Putamen (tissue), 1 donor: Measurements from ENCODE around the gene TMEM18.

Experiments used
- DNase-seq: peaks from one replicate; pipeline ENCODE4 v3.0.0-alpha.2; 2016; ENCODE audit warnings: low spot score

The TMEM18 gene

GRCh38 chr2:672606-672905 lies 4.7 kb downstream of the TMEM18 start:
- no peak for DNase-seq

- DNase-seq = no peak
Measured at GRCh38 chr2:671787-672605, 5.2 kb downstream of the TMEM18 start.

- no peak for DNase-seq
Measured at GRCh38 chr2:671072-671471, 6.1 kb downstream of the TMEM18 start.

DNA sequence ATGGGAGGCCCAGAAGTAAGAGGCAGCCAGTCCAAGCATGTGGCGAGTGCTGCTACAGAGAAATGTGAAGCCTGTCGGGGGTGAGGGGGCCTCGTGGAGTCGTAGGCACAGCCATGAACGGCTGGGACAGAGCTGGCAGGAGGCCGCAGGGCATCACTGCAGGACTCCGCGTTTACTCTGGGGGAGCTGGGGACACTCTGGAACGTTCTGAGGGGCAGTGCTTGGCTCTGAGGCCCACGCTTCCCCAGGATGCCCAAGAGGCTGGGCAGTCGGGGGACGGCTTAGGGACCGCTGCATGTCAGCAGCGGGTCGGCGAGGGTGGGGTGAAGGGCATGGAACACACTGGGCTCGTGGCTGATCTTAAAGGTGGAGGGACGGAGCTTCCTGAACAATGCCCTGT lies 6.6 kb downstream of the TMEM18 start:
- no peak for DNase-seq

- DNase-seq = no peak
Measured at GRCh38 chr2:669323-669722, 7.9 kb downstream of the TMEM18 start.

DNA sequence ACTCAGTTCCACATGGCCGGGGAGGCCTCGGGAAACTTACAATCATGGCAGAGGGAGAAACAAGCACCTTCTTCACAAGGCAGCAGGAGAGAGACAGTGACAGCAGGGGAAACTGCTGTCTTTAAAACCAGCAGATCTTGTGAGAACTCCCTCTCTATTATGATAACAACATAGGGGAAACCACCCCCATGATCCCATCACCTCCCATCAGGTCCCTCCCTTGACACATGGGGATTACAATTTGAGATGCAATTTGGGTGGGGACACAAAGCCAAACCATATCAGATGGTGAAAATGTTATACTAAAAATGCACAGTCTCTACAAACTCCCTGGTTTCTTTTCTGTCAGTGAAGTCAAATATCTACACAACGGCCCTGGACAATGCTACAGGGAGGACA lies 9.2 kb downstream of the TMEM18 start:
- DNase-seq = no peak

GRCh38 chr2:667332-667999 lies 9.7 kb downstream of the TMEM18 start:
- DNase-seq = peak; percentile 33

DNA sequence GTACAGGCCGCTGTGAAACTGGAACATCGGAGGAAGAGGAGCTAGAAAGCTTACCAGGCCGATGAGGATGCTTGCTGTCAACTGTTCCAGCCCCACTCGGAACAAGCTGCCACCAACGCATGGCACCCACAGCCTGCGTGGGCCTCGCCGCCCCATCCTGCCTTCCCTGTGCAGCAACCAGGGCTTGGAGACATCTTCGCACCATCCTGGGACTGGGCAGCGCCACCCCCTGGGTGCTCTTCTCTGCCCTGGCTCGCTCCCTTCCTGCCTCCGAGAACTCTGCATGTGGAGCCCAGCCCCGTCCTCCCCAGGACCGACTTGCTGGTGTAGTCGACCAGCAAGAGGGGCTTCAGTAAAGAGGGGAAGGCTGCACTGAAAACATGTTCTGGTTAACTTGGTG lies 10.8 kb downstream of the TMEM18 start:
- no peak for DNase-seq

GRCh38 chr2:665340-666073 lies 11.7 kb downstream of the TMEM18 start:
- DNase-seq = no peak

- DNase-seq = no peak
Measured at GRCh38 chr2:664063-664462, 13.1 kb downstream of the TMEM18 start.

DNA sequence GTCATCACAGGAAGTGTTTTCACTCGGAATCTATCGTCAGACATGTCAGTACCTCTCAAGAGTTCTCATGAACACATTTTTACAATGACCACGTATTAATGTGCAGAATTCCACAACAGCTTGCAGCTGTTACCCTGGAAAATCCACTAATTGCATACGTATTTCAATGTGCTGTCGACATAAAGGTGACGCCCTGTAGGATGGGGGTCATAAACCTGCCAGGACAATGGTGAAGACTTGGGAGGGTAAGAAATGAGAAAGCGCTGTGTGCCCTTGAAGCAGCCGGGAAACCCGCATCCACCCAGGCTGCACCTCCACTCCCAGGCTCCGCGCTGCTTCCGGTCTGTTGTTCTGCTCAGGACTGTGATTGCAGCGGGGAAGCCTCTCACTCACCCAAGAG lies 14.0 kb downstream of the TMEM18 start:
- DNase-seq = no peak

- DNase-seq = no peak
Measured at GRCh38 chr2:661360-661635, 15.9 kb downstream of the TMEM18 start.

DNA sequence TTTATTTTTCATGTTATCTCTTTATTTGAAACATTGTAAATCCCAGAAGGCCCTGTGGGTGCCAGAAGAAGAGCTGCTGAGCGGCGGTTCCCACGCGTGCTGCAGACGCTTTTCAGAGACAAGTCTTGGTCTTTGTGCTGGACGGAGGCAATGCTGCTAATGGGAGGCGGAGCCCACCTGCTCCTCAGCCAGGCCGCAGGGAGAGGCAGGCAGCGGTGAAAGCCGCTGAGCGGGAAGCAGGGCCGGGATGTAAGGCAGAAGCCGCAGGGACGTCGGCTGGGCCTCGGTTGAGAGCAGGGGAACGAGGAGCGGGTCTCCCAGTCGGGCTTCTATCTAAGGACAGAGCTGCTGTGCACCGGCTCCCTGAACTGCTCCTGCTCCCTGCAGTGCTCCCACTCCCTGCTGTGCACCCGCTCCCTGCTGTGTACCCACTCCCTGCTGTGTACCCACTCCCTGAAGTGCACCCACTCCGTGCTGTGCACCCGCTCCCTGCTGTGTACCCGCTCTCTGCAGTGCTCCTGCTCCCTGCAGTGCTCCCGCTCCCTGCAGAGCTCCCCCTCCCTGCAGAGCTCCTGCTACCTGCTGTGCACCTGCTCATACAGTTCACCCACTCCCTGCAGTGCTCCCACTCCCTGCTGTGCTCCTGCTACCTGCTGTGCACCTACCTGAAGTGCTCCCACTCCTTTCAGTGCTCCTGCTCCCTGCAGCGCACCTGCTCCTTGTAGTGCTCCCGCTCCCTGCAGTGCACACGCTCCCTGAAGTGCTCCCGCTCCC lies 16.4 kb downstream of the TMEM18 start:
- no peak for DNase-seq

- DNase-seq = no peak
Measured at GRCh38 chr2:660029-660428, 17.2 kb downstream of the TMEM18 start.

DNA sequence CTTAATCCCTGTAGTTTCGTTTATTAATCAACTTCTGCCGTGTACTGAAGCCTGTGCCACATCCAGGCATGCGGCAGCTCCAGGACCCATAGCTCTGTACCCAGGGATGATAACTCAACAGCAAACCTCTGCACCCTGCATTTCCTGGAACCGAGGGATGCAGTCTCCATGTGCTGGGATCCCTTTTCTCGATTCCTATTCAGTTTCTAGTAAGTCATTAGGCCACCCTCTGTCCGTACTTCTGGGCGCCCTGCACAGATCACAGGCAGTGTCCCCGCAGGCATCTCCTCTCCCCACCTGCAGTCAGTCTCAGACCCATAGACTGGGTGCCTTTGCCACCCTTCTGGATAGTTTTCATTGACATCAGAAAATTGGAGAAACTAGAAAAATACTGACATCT lies 18.8 kb downstream of the TMEM18 start:
- DNase-seq = no peak

GRCh38 chr2:657766-658165 lies 19.4 kb downstream of the TMEM18 start:
- no peak for DNase-seq

- DNase-seq = no peak
Measured at GRCh38 chr2:656676-657075, 20.5 kb downstream of the TMEM18 start.

GRCh38 chr2:655626-656025 lies 21.6 kb downstream of the TMEM18 start:
- DNase-seq = no peak

- DNase-seq = no peak
Measured at GRCh38 chr2:654896-655295, 22.3 kb downstream of the TMEM18 start.

DNA sequence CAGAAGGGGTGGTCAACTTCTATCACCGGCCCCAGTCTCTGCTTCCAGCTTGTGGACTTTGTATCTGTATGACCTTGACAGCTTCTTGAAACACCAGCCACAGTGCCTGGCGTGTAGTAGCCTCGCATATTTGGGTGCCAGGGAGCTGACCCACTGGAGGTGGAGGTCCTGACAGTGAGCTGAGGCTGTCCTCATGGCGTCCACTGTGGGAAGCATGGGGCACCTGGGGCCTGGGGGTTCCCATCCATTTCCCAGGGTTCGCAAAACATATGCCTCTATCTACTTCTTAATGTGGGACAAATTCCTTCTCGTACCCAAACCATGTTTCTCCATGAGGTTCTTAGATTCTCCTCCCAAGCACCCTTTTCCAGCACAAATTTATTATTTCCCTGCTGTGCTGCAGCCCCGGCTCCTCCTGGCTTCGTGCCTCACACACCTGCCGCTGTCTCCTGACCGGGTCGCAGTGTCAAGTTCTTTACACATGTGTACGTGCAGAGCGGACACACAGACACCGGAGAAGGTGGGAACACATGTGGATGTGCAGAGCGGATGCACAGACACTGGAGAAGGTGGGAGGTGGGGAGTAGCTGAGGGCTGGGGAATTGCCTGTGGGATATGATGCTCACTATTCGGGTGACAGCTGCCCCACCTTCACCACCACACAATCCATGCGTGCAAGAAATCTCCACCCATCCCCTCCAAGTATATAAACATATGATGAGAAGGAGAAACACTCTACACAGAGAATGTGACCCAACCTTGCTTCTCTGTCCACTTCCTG lies 23.4 kb downstream of the TMEM18 start:
- no peak for DNase-seq

DNA sequence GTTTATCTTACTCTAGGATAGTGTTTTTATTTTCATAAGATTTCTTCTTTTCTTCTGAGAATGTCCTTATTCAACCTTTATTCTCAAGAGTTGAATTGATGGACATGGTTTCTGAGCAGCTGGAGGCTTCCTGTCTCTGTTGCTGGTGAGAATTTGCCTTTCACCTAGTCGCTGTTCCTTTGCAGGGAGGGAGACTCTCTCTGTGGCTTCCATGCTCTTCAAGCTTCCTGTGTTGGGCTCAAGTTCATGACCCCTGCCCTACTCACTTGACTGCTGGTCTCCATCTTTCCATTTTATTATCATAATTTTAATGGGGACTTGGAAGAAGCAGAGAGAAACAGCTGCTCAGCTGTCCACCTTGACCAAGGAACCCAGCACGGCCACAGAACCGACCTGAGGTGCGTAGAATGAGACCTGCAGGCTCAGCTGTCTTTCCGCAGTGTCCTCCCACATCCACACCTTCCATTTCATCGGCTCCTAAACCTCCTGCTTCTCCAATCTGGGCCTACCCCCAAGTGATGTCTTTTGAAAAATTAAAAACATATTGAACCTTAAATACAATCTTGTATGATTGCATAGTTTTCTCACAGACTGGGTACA lies 24.2 kb downstream of the TMEM18 start:
- no peak for DNase-seq
